ENCODE results near the gene LPXN. TPM values are rescaled to one million over a fixed set of nuclear protein-coding genes. Genes with fewer than 3 reads are reported as not detected.

The LPXN gene
- total RNA-seq, 1 donor from 2014 or later = 5.1 TPM

DNA sequence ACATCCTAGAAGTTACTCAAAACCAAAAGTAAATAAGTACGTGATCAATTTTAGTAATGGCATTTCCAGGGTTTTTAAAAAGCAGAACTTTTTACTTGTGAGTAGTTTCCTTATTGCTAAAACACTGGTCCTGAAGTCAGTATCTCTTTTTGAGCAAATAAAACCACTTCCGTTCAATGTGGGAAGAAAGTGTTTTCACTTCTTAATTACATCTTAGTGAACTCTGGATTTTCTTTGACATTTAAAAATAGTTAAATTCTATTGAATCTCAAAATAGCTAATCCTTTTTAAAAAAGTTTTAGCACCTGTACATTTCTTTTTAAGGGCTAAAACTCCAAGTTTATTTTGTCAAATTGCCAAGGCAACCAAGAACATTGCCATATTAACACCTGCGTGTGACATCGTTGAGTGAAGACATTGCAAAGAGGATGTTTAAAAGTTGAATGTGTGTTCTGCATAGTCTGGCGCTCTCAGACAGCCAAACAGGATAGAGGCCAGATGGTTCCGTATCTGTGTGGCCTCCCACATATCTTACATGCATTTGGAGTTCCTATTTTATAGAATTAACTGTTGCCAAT is 50.5 kb downstream of the LPXN start:
- DNase-seq (ENCODE audit: extremely low read depth, low read depth, low spot score) = no peak

- peak; percentile 51 for DNase-seq (ENCODE audit: extremely low read depth, low read depth, low spot score)
Measured at GRCh38 chr11:58524232-58525036, 51.2 kb downstream of the LPXN start.

DNA sequence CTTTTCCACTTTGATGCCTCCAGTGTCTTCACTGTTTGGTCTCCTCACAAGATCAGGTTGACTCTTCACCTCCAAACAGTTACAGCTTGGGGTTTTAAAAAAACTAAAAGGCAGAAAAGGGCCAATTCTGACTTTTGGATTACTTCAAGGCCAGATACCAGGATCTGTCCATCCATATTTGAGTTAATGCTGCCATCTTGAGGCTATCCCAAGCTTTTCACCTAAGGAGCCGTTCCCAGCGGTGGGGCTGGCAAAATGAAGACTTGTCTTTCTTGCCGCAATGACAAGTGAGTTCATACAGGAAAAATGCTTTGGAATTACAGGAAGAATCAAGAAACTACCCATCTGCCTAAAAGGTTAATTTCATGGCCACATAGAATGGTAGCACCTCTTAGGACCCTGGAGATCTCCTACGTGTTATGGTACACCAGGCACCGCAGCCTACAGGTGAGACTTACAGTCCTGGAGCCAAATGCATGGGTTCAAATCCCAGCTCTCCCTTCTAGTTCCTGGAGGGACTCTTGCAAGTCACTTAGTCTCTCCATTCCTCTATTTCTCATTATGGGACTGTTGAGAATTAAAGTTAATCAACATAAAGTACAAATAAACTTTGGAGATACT is 61.8 kb downstream of the LPXN start:
- peak; percentile 44 for DNase-seq (ENCODE audit: extremely low read depth, low read depth, low spot score)

DNA sequence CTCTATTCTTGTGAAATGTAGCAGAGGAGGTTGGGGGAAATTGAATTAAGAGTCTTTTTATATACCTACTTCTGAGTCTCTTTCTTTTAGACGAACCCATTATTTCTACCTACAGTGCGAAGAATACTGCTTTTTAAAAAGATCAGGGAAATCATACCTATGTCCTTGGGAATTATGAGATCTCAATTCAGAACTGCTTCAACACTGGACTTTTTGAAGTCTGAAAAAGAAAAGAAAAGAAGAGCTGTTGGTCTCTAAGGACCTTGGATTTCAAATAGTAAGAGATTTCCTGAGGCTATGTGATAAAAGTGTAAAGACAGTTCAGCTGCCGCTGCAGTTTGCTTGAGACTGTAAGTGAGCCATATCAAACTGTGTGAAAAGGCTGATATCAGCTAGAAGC is 64.0 kb downstream of the LPXN start:
- DNase-seq (ENCODE audit: extremely low read depth, low read depth, low spot score) = no peak

DNA sequence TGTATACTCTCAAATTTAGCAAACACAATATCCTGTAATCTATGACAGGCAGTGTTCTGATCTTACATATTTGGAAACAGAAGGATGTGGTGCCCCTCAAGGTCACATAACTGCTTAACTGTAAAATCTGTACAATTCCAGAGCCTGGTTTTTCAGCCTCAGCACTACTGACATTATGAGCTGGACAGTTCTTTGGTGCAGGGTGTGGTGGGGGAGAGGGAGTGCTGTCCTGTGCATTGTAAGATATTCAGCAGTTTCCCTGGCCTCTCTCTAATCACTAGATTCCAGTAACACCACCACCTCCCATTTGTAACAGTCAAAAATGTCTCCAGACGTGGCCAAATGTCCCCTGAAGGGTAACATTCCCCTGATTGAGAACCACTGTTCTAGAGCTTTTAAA is 65.9 kb downstream of the LPXN start:
- no peak for DNase-seq (ENCODE audit: extremely low read depth, low read depth, low spot score)

- no peak for DNase-seq (ENCODE audit: extremely low read depth, low read depth, low spot score)
Measured at GRCh38 chr11:58508814-58509213, 66.8 kb downstream of the LPXN start.

DNA sequence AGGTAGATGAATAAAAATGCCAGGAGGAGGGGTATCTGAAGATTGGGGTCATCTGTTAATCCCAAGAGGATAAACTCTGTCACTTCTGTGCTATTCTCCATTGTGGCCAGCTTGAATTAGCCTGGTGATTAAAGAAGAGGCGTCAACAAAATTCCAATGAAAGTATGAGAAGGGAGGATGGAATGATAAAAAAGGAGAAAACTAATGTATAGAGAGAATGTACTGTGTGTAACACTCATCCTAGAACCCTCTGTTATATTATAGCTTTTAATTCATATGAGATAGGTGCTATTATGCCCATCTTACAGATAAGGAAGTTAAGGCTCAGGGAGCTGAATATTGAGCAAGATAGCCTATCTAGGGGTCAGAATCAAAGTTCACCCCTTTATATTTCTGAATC is 67.7 kb downstream of the LPXN start, which contains the start of gene OR5B21:
Gene OR5B21, minus strand, starts transcription at position 101 of the 400 bp plus-strand sequence. Its CDS starts 0 bp downstream, at position 101.
- DNase-seq (ENCODE audit: extremely low read depth, low read depth, low spot score) = no peak

DNA sequence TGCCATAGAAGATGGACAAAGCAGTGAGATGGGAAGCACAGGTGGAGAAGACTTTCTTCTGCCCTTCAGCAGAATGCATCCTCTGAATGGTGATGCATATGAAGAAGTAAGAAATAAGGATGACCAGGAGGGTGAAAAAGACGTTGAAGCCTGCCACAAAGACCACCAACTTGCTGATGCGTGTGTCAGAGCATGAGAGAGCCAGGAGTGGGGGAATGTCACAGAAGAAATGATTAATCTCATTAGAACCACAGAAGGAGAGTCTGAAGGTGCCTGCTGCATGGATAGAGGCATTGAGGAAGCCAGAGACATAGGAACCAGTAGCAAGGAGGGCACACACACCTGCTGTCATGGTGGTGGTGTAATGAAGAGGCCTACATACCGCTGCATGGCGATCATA is 68.3 kb downstream of the LPXN start:
- no peak for DNase-seq (ENCODE audit: extremely low read depth, low read depth, low spot score)

DNA sequence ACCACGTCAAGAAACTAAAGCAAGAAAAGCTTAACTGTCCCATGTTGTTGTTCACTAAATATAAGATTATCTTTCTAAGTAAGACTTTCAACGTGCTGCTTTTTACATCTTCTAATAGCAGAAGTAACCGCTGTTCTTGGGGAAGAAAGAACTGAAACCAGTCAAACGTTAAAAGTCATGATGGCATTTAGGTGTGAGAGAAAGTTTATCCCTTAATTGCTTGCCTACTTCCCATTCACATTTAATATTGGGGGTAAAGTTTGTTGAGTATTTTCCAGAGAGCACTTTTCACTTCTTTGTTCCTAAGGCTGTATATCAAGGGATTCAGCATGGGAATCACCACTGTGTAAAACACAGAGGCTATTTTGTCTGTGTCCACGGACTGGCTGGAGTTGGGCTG is 68.7 kb downstream of the LPXN start:
- DNase-seq (ENCODE audit: extremely low read depth, low read depth, low spot score) = no peak

- DNase-seq (ENCODE audit: extremely low read depth, low read depth, low spot score) = no peak
Measured at GRCh38 chr11:58505849-58506248, 69.8 kb downstream of the LPXN start.

DNA sequence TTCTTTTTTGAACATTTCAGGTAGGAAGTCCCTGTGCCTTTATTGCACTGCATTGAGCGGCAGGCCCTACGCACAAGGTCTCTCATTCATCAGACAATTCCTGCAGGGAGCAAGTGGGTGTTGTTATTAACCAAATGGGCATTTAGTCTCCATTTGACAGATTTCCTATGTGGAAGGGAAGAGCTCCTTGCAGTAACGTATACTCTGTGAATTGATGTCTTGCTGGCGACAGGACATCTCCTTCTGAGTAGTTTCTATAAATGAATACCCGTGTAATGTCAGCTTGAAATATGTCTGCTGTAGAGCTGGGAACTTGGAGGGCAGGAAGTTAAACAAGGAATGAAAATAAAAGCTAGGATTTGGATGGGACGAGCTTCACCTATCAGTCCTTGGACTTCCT is 71.4 kb downstream of the LPXN start:
- no peak for DNase-seq (ENCODE audit: extremely low read depth, low read depth, low spot score)

DNA sequence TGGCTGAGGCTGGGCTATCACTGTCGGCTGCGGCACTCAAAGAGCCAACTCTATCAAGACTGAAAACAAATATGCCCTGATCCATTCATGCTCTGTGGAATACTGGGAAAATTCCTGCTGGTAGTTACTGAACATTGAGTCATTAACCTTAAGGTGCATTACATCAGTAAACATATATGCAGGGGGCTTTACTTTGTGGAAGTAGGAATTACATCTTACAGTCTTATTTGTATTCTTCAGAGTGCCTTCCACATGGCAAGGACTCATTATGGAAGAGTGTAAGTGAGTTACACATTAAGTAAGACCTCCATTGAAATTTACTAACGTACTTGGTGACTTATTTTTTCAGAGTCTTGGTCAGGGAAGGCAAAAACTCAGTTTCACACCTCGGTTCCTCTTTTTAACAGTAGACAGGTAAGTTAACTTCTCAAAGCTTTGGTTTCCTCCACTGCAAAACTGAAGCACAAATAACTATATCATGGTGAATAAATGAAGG is 72.2 kb downstream of the LPXN start:
- DNase-seq (ENCODE audit: extremely low read depth, low read depth, low spot score) = no peak

- no peak for DNase-seq (ENCODE audit: extremely low read depth, low read depth, low spot score)
Measured at GRCh38 chr11:58502004-58502403, 73.7 kb downstream of the LPXN start.

- DNase-seq (ENCODE audit: extremely low read depth, low read depth, low spot score) = no peak
Measured at GRCh38 chr11:58498464-58498863, 77.2 kb downstream of the LPXN start.

DNA sequence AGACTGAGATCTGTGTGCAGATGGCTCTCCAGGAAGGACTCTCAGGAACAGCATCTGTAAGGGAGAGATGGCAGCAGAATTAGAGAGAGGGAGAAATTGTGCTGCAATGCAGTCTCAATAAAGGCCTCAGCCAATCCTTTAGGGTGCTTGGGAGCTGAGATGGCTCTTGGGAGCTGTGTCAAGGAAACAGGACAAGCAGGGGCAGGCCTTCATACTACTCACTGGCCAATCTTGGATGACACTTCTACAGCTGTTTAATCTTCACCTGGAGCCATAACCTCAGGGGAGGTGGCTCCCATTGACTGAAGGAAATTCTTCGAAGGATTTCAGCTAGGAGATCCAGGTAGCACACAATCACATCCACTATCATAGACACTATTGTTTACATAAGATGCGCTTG is 77.7 kb downstream of the LPXN start:
- DNase-seq (ENCODE audit: extremely low read depth, low read depth, low spot score) = no peak

DNA sequence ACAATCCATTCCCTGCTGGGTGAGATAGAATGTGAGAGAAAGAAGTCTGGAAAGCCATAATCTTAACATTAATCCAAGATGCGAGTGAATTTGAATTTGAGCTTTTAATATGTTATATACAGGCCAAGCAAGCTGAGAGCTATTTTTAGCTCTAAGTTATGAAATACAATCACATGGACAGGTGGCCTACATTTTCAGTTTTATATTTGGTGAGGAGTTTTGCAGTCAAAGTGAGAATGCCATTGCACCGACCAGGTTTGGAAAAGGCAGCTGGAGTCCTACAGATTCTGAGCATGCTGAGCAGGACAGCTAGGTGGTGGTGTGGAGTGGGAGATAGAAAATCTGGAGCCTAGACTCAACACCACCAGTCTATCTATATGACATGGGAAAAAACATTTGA is 79.8 kb downstream of the LPXN start:
- DNase-seq (ENCODE audit: extremely low read depth, low read depth, low spot score) = no peak

GRCh38 chr11:58494101-58494500 is 81.6 kb downstream of the LPXN start:
- DNase-seq (ENCODE audit: extremely low read depth, low read depth, low spot score) = no peak

DNA sequence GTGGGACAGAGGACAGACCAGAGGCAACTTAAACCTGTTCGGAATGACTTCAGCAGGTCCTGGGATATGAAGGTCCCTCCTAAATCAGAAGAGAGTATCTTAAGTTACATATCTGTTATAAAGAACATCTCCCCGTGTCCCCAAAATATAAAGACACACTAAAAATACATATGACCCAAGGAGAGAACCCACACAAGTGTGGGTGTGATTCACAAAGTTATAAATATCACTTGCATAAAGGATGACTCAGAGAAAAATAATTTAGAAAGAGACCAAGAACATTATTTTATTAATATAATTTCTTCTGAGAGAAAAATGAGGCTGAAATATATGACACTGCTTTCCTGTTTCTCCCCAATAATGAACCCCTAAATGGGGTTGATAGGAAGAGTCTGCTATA is 82.0 kb downstream of the LPXN start:
- no peak for DNase-seq (ENCODE audit: extremely low read depth, low read depth, low spot score)

GRCh38 chr11:58490827-58491226 is 84.8 kb downstream of the LPXN start:
- DNase-seq (ENCODE audit: extremely low read depth, low read depth, low spot score) = no peak

- no peak for DNase-seq (ENCODE audit: extremely low read depth, low read depth, low spot score)
Measured at GRCh38 chr11:58487170-58487569, 88.5 kb downstream of the LPXN start.

DNA sequence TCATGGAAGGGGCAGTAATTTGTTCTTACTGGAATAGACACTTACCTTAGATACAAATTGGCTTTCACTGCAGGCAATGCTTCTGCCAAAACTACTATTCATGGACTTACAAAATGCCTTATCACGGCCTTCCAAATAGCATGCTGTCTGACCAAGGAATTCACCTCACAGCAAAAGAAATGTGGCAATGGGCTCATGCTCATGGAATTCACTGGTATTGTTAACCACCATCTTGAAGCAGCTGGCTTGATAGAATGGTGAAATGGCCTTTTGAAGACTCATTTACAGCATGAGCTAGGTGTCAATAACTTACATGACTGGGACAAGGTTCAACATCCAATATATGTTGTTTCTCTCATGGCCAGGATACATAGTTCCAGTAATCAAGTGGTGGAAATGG is 89.7 kb downstream of the LPXN start:
- no peak for DNase-seq (ENCODE audit: extremely low read depth, low read depth, low spot score)
